GM12878 (cell line): ENCODE results near the gene UAP1. TPM values are rescaled to one million over a fixed set of nuclear protein-coding genes. Genes with fewer than 3 reads are reported as not detected.

Experiments
- ATAC-seq: fragments of 200-7000 bp; cut with Tn5 transposase; 3 replicates; pipeline ENCODE4 v1.9.1; 2020; ENCODE audit warnings: mild to moderate bottlenecking, moderate library complexity
- BruUV-seq: library from RNA; stranded (reverse); fragments of 400-500 nt; replicated peaks from 2 replicates; lab custom pipeline; 2021; lab: Mats Ljungman, UMichigan
- CTCF ChIA-PET: fragments of 300-600 bp; sonication (Branson Sonifier 250); formaldehyde crosslinking; extraction: SDS; loops from one replicate; lab custom pipeline; 2021; ENCODE audit warnings: inconsistent platforms; lab: Yijun Ruan, JAX
- POLR2A ChIA-PET: fragments of 350-600 bp; formaldehyde crosslinking; extraction: SDS; loops from one replicate; lab custom pipeline; 2021; ENCODE audit warnings: inconsistent platforms; lab: Charles Lee
- RAD21 ChIA-PET: fragments of 300-600 bp; sonication (Branson Sonifier 250); formaldehyde crosslinking; loops from one replicate; lab custom pipeline; 2023; ENCODE audit warnings: antibody characterized with exemption; ENCODE audit not compliant: unreplicated experiment; lab: Charles Lee
- SMC1A ChIA-PET: fragments of 300-600 bp; sonication (Branson Sonifier 250); formaldehyde crosslinking; loops from one replicate; lab custom pipeline; 2023; ENCODE audit not compliant: unreplicated experiment, uncharacterized antibody; lab: Charles Lee
- DNase-seq: peaks from one replicate; pipeline ENCODE4 v3.0.0-alpha.2; 2011; ENCODE audit warnings: low read depth, low spot score
- FAIRE-seq: peaks from 3 replicates; lab custom pipeline; 2011; peaks lifted over from hg19 to GRCh38; lab: Jason Lieb, UNC
- H2AFZ ChIP-seq: 2 replicates; pipeline ENCODE4 v1.6.0; 2011; ENCODE audit warnings: low read depth, low read length, control low read depth; ENCODE audit not compliant: control insufficient read depth
- H3K27ac ChIP-seq: 2 replicates; pipeline ENCODE4 v1.5.1; 2011; ENCODE audit warnings: control low read depth; ENCODE audit not compliant: control insufficient read depth, insufficient read depth
- H3K27me3 ChIP-seq, 2 experiments: replicated peaks in 1 of 2; 2 replicates each; pipeline versions ENCODE4 v1.6.0 to v1.6.1; 2011; ENCODE audit warnings: low read length in 1 of 2; ENCODE audit not compliant: control insufficient read depth in 2 of 2, insufficient read depth in 2 of 2
- H3K36me3 ChIP-seq, 2 experiments: 2 replicates each; pipeline ENCODE4 v1.5.1; 2011; ENCODE audit warnings: low read length in 1 of 2; ENCODE audit not compliant: control insufficient read depth in 2 of 2, insufficient read depth in 2 of 2
- H3K4me1 ChIP-seq: 2 replicates; pipeline ENCODE4 v1.6.1; 2011; ENCODE audit warnings: mild to moderate bottlenecking, low read length, moderate library complexity, mixed read lengths; ENCODE audit not compliant: control insufficient read depth, insufficient read depth
- H3K4me2 ChIP-seq: 2 replicates; pipeline ENCODE4 v1.6.0; 2011; ENCODE audit warnings: control low read depth; ENCODE audit not compliant: control insufficient read depth, insufficient read depth
- H3K4me3 ChIP-seq: fragments of 200-600 bp; sonication (generic); 2 replicates; pipeline ENCODE4 v1.5.1; 2016
- H3K79me2 ChIP-seq: 2 replicates; pipeline ENCODE4 v1.6.0; 2011; ENCODE audit warnings: low read length; ENCODE audit not compliant: control insufficient read depth, insufficient read depth
- H3K9ac ChIP-seq: 2 replicates; pipeline ENCODE4 v1.8.0; 2011; ENCODE audit warnings: low read length, control low read depth, mixed read lengths; ENCODE audit not compliant: control insufficient read depth, insufficient read depth
- H3K9me3 ChIP-seq: replicated peaks from 3 replicates; pipeline ENCODE4 v1.5.1; 2011; ENCODE audit warnings: mild to moderate bottlenecking, low read length; ENCODE audit not compliant: control insufficient read depth, insufficient read depth
- H4K20me1 ChIP-seq: 2 replicates; pipeline ENCODE4 v1.6.0; 2011; ENCODE audit not compliant: control insufficient read depth, insufficient read depth
- ATF2 ChIP-seq: IDR thresholded peaks from 2 replicates; pipeline ENCODE4 v1.6.1; 2012; ENCODE audit warnings: low read length, inconsistent platforms
- CBX3 ChIP-seq: fragments of 200-600 bp; sonication (generic); IDR thresholded peaks from 2 replicates; pipeline ENCODE4 v1.6.1; 2016; ENCODE audit warnings: low read depth, borderline replicate concordance
- CREM ChIP-seq: IDR thresholded peaks from 2 replicates; pipeline ENCODE4 v1.6.1; 2014; ENCODE audit warnings: antibody characterized with exemption, low read depth
- CUX1 ChIP-seq: IDR thresholded peaks from 2 replicates; pipeline ENCODE4 v1.6.1; 2012; ENCODE audit warnings: improper control_type of control experiment, low read depth, low read length; ENCODE audit not compliant: insufficient replicate concordance
- E2F4 ChIP-seq: IDR thresholded peaks from 2 replicates; pipeline ENCODE4 v1.6.1; 2012; ENCODE audit warnings: low read depth, low read length, improper control_type of control experiment
- ETV6 ChIP-seq, 2 experiments: fragments of 450-650 bp in 1 of 2; IDR thresholded peaks in 1 of 2; conservative IDR thresholded peaks in 1 of 2; 2 replicates each; pipeline ENCODE4 v1.6.1; 2014; ENCODE audit warnings: antibody characterized with exemption in 1 of 2, borderline replicate concordance in 1 of 2, low read depth in 1 of 2, mild to moderate bottlenecking in 1 of 2, moderate library complexity in 1 of 2
- KDM1A ChIP-seq: fragments of 200-600 bp; sonication (generic); IDR thresholded peaks from 2 replicates; pipeline ENCODE4 v1.6.1; 2016; ENCODE audit warnings: borderline replicate concordance
- MTA2 ChIP-seq: fragments of 450-650 bp; IDR thresholded peaks from 2 replicates; pipeline ENCODE4 v1.6.1; 2016; ENCODE audit warnings: low read depth, mild to moderate bottlenecking, moderate library complexity
- PAX5 ChIP-seq: IDR thresholded peaks from 2 replicates; pipeline ENCODE4 v1.6.1; 2011; ENCODE audit warnings: low read depth, low read length, borderline replicate concordance
- YBX1 ChIP-seq: fragments of 450-650 bp; IDR thresholded peaks from 2 replicates; pipeline ENCODE4 v1.6.1; 2016; ENCODE audit warnings: antibody characterized with exemption
- ZSCAN29 ChIP-seq: fragments of 450-650 bp; IDR thresholded peaks from 2 replicates; pipeline ENCODE4 v1.6.1; 2017; ENCODE audit warnings: mild to moderate bottlenecking, moderate library complexity
- WGBS: methylation state at CpG from one replicate; pipeline ENCODE4 v1.1.6; 2016; ENCODE audit warnings: low lambda C conversion rate; ENCODE audit not compliant: insufficient replicate concordance, insufficient coverage; ENCODE audit errors: missing lambda C conversion rate; 5-methylcytosine and 5-hydroxymethylcytosine counted together
- in situ Hi-C: fragments of 300-500 bp; cut with MboI; formaldehyde crosslinking; loops from 9 replicates; pipeline ENCODE4 v1.14.3; 2018; ENCODE audit warnings: mixed read lengths
- intact Hi-C: fragments of 100-400 bp; cut with micrococcal nuclease; formaldehyde crosslinking; loops from one replicate; pipeline ENCODE4 v1.14.2; 2022; ENCODE audit not compliant: unreplicated experiment
- polyA plus RNA-seq, 11 experiments: library from polyadenylated mRNA; depleted of rRNA in 4 of 11; unstranded in 6 of 11; stranded (reverse) in 5 of 11; fragments of >200 nt; fragmentation: Nextera tagmentation in 4 of 11; fragmentation: Illumina TruSeq in 1 of 11; extraction: Ambion mirVana in 4 of 11; extraction: Trizol in 1 of 11; gene quantifications; 1 replicate in 1 of 11; 2 replicates in 10 of 11; pipeline versions ENCODE4 v1.2.1 to v1.2.3, GENCODE V29; 2011 to 2016; ENCODE audit warnings: inconsistent platforms in 2 of 11, missing spikeins in 2 of 11, low read depth in 1 of 11
- total RNA-seq, 4 experiments: library from RNA; depleted of rRNA in 3 of 4; stranded (reverse); fragments of >200 nt in 3 of 4; fragmentation: Illumina TruSeq in 1 of 4; extraction: Trizol in 1 of 4; gene quantifications; 2 replicates each; pipeline versions ENCODE4 v1.2.1 to v1.2.3, GENCODE V29; 2013 to 2021
- TF ChIP-seq, protein P1 (sequence below): IDR thresholded peaks from 2 replicates; pipeline ENCODE4 v1.6.1; 2011; ENCODE audit warnings: low read depth, mild to moderate bottlenecking, low read length, moderate library complexity, borderline replicate concordance; ENCODE audit errors: extremely low read depth
- TF ChIP-seq, protein P2 (sequence below): IDR thresholded peaks from 2 replicates; pipeline ENCODE4 v1.6.1; 2011; ENCODE audit warnings: low read depth, low read length, improper control_type of control experiment, borderline replicate concordance

UAP1 gene
- total and polyA plus RNA-seq, 10 of the 15 experiments (the other 5 are each of a cell fraction or from before 2014, with no cell fraction given), result 19.2 to 43.0 (median 30.7) TPM

- Histone ChIP-seq H3K4me2 (no peak overlapping the region), H3K27ac (no peak overlapping the region), H3K27me3 (no peaks in the 10 kb centered on the region), H3K36me3 (peaks cover 0 to 10% of the 10 kb centered on the region in 2 experiments; a peak in 2 of 4 replicates), H2AFZ (no peak overlapping the region), H3K9ac (no peak overlapping the region), H4K20me1 (no peaks in the 10 kb centered on the region), H3K4me1 (no peaks in the 10 kb centered on the region), H3K9me3 (no peaks in the 10 kb centered on the region), H3K79me2 (no peaks in the 10 kb centered on the region), H3K4me3 (no peak overlapping the region)
- ATAC-seq, result no peak
- POLR2A ChIA-PET, result no interaction called here
- SMC1A ChIA-PET, result no interaction called here
- CTCF ChIA-PET, result interaction anchor here (0.7 to 1.3 kb wide), 2 partner anchors 72 to 263 kb away, joined by 3 to 5 read pairs; no protein-coding TSS in a partner anchor
- BruUV-seq, result no TSS peak
- RAD21 ChIA-PET, result no interaction called here
- FAIRE-seq, result no peak
- intact Hi-C loops (no loop called here), in situ Hi-C loops (no loop called here)
- no peak for DNase-seq
- 94% methylated on average over 2 of the region's 2 CpGs for WGBS
- no peak for TF ChIP-seq PAX5
- no peak for TF ChIP-seq YBX1
- TF ChIP-seq, protein P1, sequence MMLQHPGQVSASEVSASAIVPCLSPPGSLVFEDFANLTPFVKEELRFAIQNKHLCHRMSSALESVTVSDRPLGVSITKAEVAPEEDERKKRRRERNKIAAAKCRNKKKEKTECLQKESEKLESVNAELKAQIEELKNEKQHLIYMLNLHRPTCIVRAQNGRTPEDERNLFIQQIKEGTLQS, result no peak
- TF ChIP-seq E2F4, result no peak
- TF ChIP-seq MTA2, result no peak
- no peak for TF ChIP-seq ATF2
- TF ChIP-seq, protein P2, sequence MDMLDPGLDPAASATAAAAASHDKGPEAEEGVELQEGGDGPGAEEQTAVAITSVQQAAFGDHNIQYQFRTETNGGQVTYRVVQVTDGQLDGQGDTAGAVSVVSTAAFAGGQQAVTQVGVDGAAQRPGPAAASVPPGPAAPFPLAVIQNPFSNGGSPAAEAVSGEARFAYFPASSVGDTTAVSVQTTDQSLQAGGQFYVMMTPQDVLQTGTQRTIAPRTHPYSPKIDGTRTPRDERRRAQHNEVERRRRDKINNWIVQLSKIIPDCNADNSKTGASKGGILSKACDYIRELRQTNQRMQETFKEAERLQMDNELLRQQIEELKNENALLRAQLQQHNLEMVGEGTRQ, result no peak
- no peak for TF ChIP-seq KDM1A
- TF ChIP-seq ETV6 (conservative IDR thresholded peaks at IDR 0.05 in 1 of 2, IDR thresholded peaks at IDR 0.05 in 1 of 2; ENCODE audit: borderline replicate concordance in 1 of 2, low read depth in 1 of 2), result no peak
- TF ChIP-seq CUX1, result no peak
- TF ChIP-seq ZSCAN29, result no peak
- no peak for TF ChIP-seq CBX3
- TF ChIP-seq CREM, result no peak
Observed at GRCh38 chr1:162590686-162591085, 29.2 kb downstream of the UAP1 start.
